Renal pelvis (tissue), 4 donors: ENCODE data around the gene CTNNA2. TPM values are rescaled to one million over a fixed set of nuclear protein-coding genes. Genes with fewer than 3 reads are reported as not detected.

Source experiments
- DNase-seq: peaks from one replicate; pipeline ENCODE4 v3.0.0-alpha.2; 2013
- polyA plus RNA-seq, 3 donors: library from polyadenylated mRNA; unstranded; fragments of 120-200 nt; gene quantifications; one replicate each; pipeline ENCODE4 v1.2.1, GENCODE V29; 2013; ENCODE audit not compliant: insufficient read length in 3 of 3

CTNNA2 gene
- polyA plus RNA-seq, 3 donors = 4.0 to 5.2 (median 4.2) TPM

GRCh38 chr2:80393991-80394390 is 881.1 kb downstream of the CTNNA2 start:
- no peak for DNase-seq

- DNase-seq = no peak
Measured at GRCh38 chr2:80395251-80395650, 882.4 kb downstream of the CTNNA2 start.

GRCh38 chr2:80396276-80396675 is 883.4 kb downstream of the CTNNA2 start:
- no peak for DNase-seq

- no peak for DNase-seq
Measured at GRCh38 chr2:80403081-80403480, 890.2 kb downstream of the CTNNA2 start.

GRCh38 chr2:80407377-80407776 is 894.5 kb downstream of the CTNNA2 start:
- no peak for DNase-seq

- no peak for DNase-seq
Measured at GRCh38 chr2:80410346-80410745, 897.5 kb downstream of the CTNNA2 start.

- DNase-seq = no peak
Measured at GRCh38 chr2:80413136-80413535, 900.3 kb downstream of the CTNNA2 start.

- no peak for DNase-seq
Measured at GRCh38 chr2:80417737-80418136, 904.9 kb downstream of the CTNNA2 start.

- DNase-seq = peak; percentile 5
Measured at GRCh38 chr2:80420530-80421208, 907.8 kb downstream of the CTNNA2 start.

GRCh38 chr2:80429251-80429650 is 916.4 kb downstream of the CTNNA2 start:
- peak; percentile 7 for DNase-seq

GRCh38 chr2:80437959-80438358 is 925.1 kb downstream of the CTNNA2 start:
- no peak for DNase-seq

- no peak for DNase-seq
Measured at GRCh38 chr2:80438686-80439085, 925.8 kb downstream of the CTNNA2 start.

GRCh38 chr2:80454628-80455027 is 941.8 kb downstream of the CTNNA2 start:
- DNase-seq = no peak

- peak; percentile 17 for DNase-seq
Measured at GRCh38 chr2:80459028-80459427, 946.2 kb downstream of the CTNNA2 start.

- DNase-seq = no peak
Measured at GRCh38 chr2:80461505-80462197, 948.8 kb downstream of the CTNNA2 start.

GRCh38 chr2:80462654-80463053 is 949.8 kb downstream of the CTNNA2 start:
- no peak for DNase-seq

- no peak for DNase-seq
Measured at GRCh38 chr2:80464275-80464674, 951.4 kb downstream of the CTNNA2 start.

- no peak for DNase-seq
Measured at GRCh38 chr2:80467262-80467811, 954.5 kb downstream of the CTNNA2 start.

- DNase-seq = no peak
Measured at GRCh38 chr2:80469428-80469827, 956.6 kb downstream of the CTNNA2 start.

GRCh38 chr2:80473069-80473468 is 960.2 kb downstream of the CTNNA2 start:
- DNase-seq = no peak

GRCh38 chr2:80473796-80474195 is 960.9 kb downstream of the CTNNA2 start:
- no peak for DNase-seq

GRCh38 chr2:80475970-80476369 is 963.1 kb downstream of the CTNNA2 start:
- no peak for DNase-seq

GRCh38 chr2:80476535-80477117 is 963.8 kb downstream of the CTNNA2 start:
- DNase-seq = no peak
